HG03175 (cell line): ENCODE results near the gene MARCHF9.

Experiments
- ATAC-seq: cut with Tn5 transposase; IDR thresholded peaks from one replicate; pipeline ENCODE4 v1.9.1; 2021; ENCODE audit warnings: mild to moderate bottlenecking, moderate library complexity; ENCODE audit not compliant: unreplicated experiment

Gene MARCHF9

GRCh38 chr12:57724003-57724935, 30.6 kb upstream of the MARCHF9 start:
- no peak for ATAC-seq

GRCh38 chr12:57724936-57725740, 29.8 kb upstream of the MARCHF9 start:
- ATAC-seq = no peak

- ATAC-seq = no peak
These were observed 29.1 kb upstream of the MARCHF9 start for GRCh38 chr12:57725851-57726150.

GRCh38 chr12:57726151-57726883, 28.6 kb upstream of the MARCHF9 start:
- no peak for ATAC-seq

GRCh38 chr12:57726884-57727757, 27.8 kb upstream of the MARCHF9 start:
- ATAC-seq = no peak

- ATAC-seq = no peak
These were observed 27.0 kb upstream of the MARCHF9 start for GRCh38 chr12:57727758-57728395.

GRCh38 chr12:57729321-57729844, 25.5 kb upstream of the MARCHF9 start:
- no peak for ATAC-seq

GRCh38 chr12:57730336-57731067, 24.4 kb upstream of the MARCHF9 start:
- ATAC-seq = no peak

GRCh38 chr12:57731411-57732080, 23.4 kb upstream of the MARCHF9 start:
- ATAC-seq = no peak

GRCh38 chr12:57732270-57732669, 22.6 kb upstream of the MARCHF9 start:
- no peak for ATAC-seq

- no peak for ATAC-seq
These were observed 21.9 kb upstream of the MARCHF9 start for GRCh38 chr12:57732726-57733593.

GRCh38 chr12:57733928-57734327, 21.0 kb upstream of the MARCHF9 start:
- no peak for ATAC-seq

- no peak for ATAC-seq
These were observed 20.3 kb upstream of the MARCHF9 start for GRCh38 chr12:57734591-57734990.

GRCh38 chr12:57735198-57735855, 19.6 kb upstream of the MARCHF9 start:
- no peak for ATAC-seq

GRCh38 chr12:57735952-57736740, 18.8 kb upstream of the MARCHF9 start:
- no peak for ATAC-seq
